Endothelial cell of umbilical vein (primary cell): ENCODE results near the gene TMEM131. TPM values are rescaled to one million over a fixed set of nuclear protein-coding genes. Genes with fewer than 3 reads are reported as not detected.

Experiments used
- BruUV-seq: library from RNA; stranded (reverse); fragments of 400-500 nt; replicated peaks from 2 replicates; lab custom pipeline; 2021; lab: Mats Ljungman, UMichigan
- CTCF ChIA-PET: fragments of 300-600, 350-600 bp; sonication (Branson Sonifier 250); formaldehyde crosslinking; loops from one replicate; lab custom pipeline; 2021; ENCODE audit warnings: antibody characterized with exemption, inconsistent platforms; lab: Charles Lee
- POLR2A ChIA-PET: fragments of 300-600, 350-600 bp; sonication (Branson Sonifier 250); formaldehyde crosslinking; loops from one replicate; lab custom pipeline; 2021; ENCODE audit warnings: antibody characterized with exemption, inconsistent platforms; lab: Charles Lee
- DNase-seq: peaks from one replicate; pipeline ENCODE4 v3.0.0-alpha.2; 2011; ENCODE audit warnings: low read depth, low spot score
- FAIRE-seq: peaks from 2 replicates; lab custom pipeline; 2011; peaks lifted over from hg19 to GRCh38; lab: Jason Lieb, UNC
- H2AFZ ChIP-seq: 2 replicates; pipeline ENCODE4 v1.6.0; 2012; ENCODE audit warnings: low read depth, low read length, control low read depth, inconsistent platforms
- H3K27ac ChIP-seq: 2 replicates; pipeline ENCODE4 v1.5.1; 2011; ENCODE audit warnings: low read depth, mild to moderate bottlenecking, control low read depth, low read length, moderate library complexity; ENCODE audit not compliant: insufficient read depth
- H3K27me3 ChIP-seq, 2 experiments: 2 replicates each; pipeline versions ENCODE4 v1.6.0 to v1.6.1; 2011; ENCODE audit warnings: low read length in 2 of 2, mixed read lengths in 1 of 2; ENCODE audit not compliant: control insufficient read depth in 2 of 2, insufficient read depth in 2 of 2
- H3K36me3 ChIP-seq, 2 experiments: 2 replicates in 1 of 2; 3 replicates in 1 of 2; pipeline ENCODE4 v1.5.1; 2011; ENCODE audit warnings: low read length in 2 of 2, mild to moderate bottlenecking in 1 of 2, moderate library complexity in 1 of 2; ENCODE audit not compliant: control insufficient read depth in 2 of 2, insufficient read depth in 2 of 2; ENCODE audit errors: extremely low read depth in 1 of 2
- H3K4me1 ChIP-seq: 3 replicates; pipeline ENCODE4 v1.5.1; 2011; ENCODE audit warnings: mild to moderate bottlenecking, low read length; ENCODE audit not compliant: control insufficient read depth, insufficient read depth; ENCODE audit errors: extremely low read depth
- H3K4me2 ChIP-seq: 2 replicates; pipeline ENCODE4 v1.6.1; 2011; ENCODE audit warnings: low read length, control low read depth, mixed read lengths; ENCODE audit not compliant: insufficient read depth
- H3K4me3 ChIP-seq, 3 experiments: fragments of 200-600 bp in 1 of 3; sonication (generic), shearing (Covaris generic) in 1 of 3; replicated peaks in 1 of 3; 2 replicates each; pipeline ENCODE4 v1.5.1; 2011 to 2016; ENCODE audit warnings: control low read depth in 3 of 3, low read length in 3 of 3, mild to moderate bottlenecking in 2 of 3, inconsistent platforms in 1 of 3, low read depth in 1 of 3, moderate library complexity in 1 of 3; ENCODE audit not compliant: insufficient read depth in 1 of 3
- H3K79me2 ChIP-seq: 2 replicates; pipeline ENCODE4 v1.6.0; 2012; ENCODE audit warnings: low read length, inconsistent platforms; ENCODE audit not compliant: control insufficient read depth, insufficient read depth
- H3K9ac ChIP-seq: replicated peaks from 2 replicates; pipeline ENCODE3; 2011; ENCODE audit warnings: low read length, control low read depth; ENCODE audit not compliant: insufficient read depth; ENCODE audit errors: extremely low read depth
- H3K9me1 ChIP-seq: replicated peaks from 3 replicates; pipeline ENCODE4 v1.6.0; 2011; ENCODE audit warnings: mild to moderate bottlenecking, low read length; ENCODE audit not compliant: control insufficient read depth, insufficient read depth; ENCODE audit errors: extremely low read depth
- H3K9me3 ChIP-seq: replicated peaks from 2 replicates; pipeline ENCODE4 v1.5.1; 2012; ENCODE audit warnings: low read length, inconsistent platforms; ENCODE audit not compliant: control insufficient read depth, insufficient read depth
- H4K20me1 ChIP-seq: replicated peaks from 2 replicates; pipeline ENCODE3; 2011; ENCODE audit warnings: mild to moderate bottlenecking, low read length; ENCODE audit not compliant: control insufficient read depth, insufficient read depth; ENCODE audit errors: extremely low read depth
- EZH2 ChIP-seq: IDR thresholded peaks from 2 replicates; pipeline ENCODE4 v1.6.1; 2012; ENCODE audit warnings: borderline replicate concordance, low read depth, mild to moderate bottlenecking, moderate library complexity, low read length, inconsistent platforms; ENCODE audit not compliant: severe bottlenecking
- FOS ChIP-seq: IDR thresholded peaks from 2 replicates; pipeline ENCODE4 v1.6.1; 2011; ENCODE audit warnings: mild to moderate bottlenecking, low read length, moderate library complexity, borderline replicate concordance; ENCODE audit not compliant: insufficient read depth
- GATA2 ChIP-seq: IDR thresholded peaks from 2 replicates; pipeline ENCODE4 v1.7.0; 2011; ENCODE audit warnings: low read depth, mild to moderate bottlenecking, moderate library complexity, mixed read lengths, low read length; ENCODE audit not compliant: insufficient read length, insufficient read depth
- JUN ChIP-seq: IDR thresholded peaks from 2 replicates; pipeline ENCODE4 v1.6.1; 2011; ENCODE audit warnings: borderline replicate concordance, low read depth; ENCODE audit not compliant: insufficient read length, insufficient read depth
- MAX ChIP-seq: IDR thresholded peaks from 2 replicates; pipeline ENCODE4 v1.6.1; 2011; ENCODE audit not compliant: insufficient read depth, insufficient read length
- MYC ChIP-seq: IDR thresholded peaks from one replicate; pipeline ENCODE4 v1.6.1; 2011; ENCODE audit warnings: mild to moderate bottlenecking, low read depth, low read length
- POLR2A ChIP-seq: IDR thresholded peaks from 2 replicates; pipeline ENCODE4 v1.6.1; 2012; ENCODE audit warnings: low read depth, mild to moderate bottlenecking, control low read depth, low read length
- POLR2AphosphoS5 ChIP-seq: IDR thresholded peaks from 2 replicates; pipeline ENCODE4 v1.6.1; 2012; ENCODE audit warnings: low read depth, mild to moderate bottlenecking, control low read depth, low read length, moderate library complexity; ENCODE audit not compliant: insufficient read depth
- dilution Hi-C: fragments of 300-500 bp; cut with MboI; formaldehyde crosslinking; loops from one replicate; pipeline ENCODE4 v1.15.0; 2019; ENCODE audit warnings: low sequenced_read_pairs; ENCODE audit not compliant: extremely low pct_ligation_motif_present
- intact Hi-C: fragments of 100-400 bp; cut with micrococcal nuclease; formaldehyde crosslinking; loops from one replicate; pipeline ENCODE4 v1.10.0; 2022
- polyA plus RNA-seq, 4 experiments: library from polyadenylated mRNA; depleted of rRNA in 3 of 4; stranded (reverse) in 3 of 4; unstranded in 1 of 4; fragments of >200 nt; gene quantifications; 2 replicates each; pipeline versions ENCODE4 v1.2.1 to v1.2.3, GENCODE V29; 2011 to 2012; ENCODE audit warnings: missing spikeins in 1 of 4
- total RNA-seq: library from RNA; stranded (reverse); gene quantifications from 2 replicates; pipeline ENCODE4 v1.2.3, GENCODE V29; 2021
- TF ChIP-seq, protein P1 (sequence below), 2 donors: IDR thresholded peaks; 1 replicate in 1 of 2; 2 replicates in 1 of 2; pipeline ENCODE4 v1.5.1; 2011; ENCODE audit warnings: low read length in 2 of 2, mild to moderate bottlenecking in 2 of 2, moderate library complexity in 2 of 2, control low read depth in 1 of 2, inconsistent platforms in 1 of 2, low read depth in 1 of 2; ENCODE audit not compliant: insufficient read depth in 1 of 2; ENCODE audit errors: extremely low read depth in 1 of 2

TMEM131 gene
- total and polyA plus RNA-seq, 2 donors (not counting 3 experiments of a cell fraction or from before 2014, with no cell fraction given): 12.2 to 28.6 TPM

DNA sequence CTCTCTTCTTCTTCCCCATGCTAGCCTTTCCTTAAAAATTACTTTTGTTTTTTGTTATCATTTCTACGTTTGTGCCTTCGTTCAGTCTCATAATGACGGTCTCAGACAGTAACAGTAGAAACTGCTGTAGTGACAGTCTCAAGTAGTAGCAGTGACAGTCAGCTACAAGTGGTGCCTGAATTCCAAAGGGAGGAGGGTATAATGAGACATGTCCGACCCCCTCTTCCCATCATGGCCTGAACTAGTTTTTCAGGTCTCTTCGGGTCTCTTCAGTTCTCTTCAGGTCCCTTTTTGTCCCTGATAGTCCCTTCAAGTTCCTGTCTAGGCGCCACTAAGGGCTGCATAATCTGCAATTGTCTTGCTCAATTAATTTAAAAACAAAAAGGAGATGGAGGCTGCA is 12.6 kb downstream of the TMEM131 start:
- intact Hi-C loops (no loop called here), dilution Hi-C loops (no loop called here)
- Histone ChIP-seq H3K27ac (no peak overlapping the region), H3K9ac (no peak overlapping the region), H3K36me3 (no peaks in the 10 kb centered on the region), H3K9me1 (no peaks in the 10 kb centered on the region), H2AFZ (no peak overlapping the region), H3K4me3 (no peak overlapping the region), H3K79me2 (peaks cover 33% of the 10 kb centered on the region), H3K9me3 (peaks cover 2% of the 10 kb centered on the region), H3K27me3 (no peaks in the 10 kb centered on the region), H3K4me2 (no peak overlapping the region), H3K4me1 (peaks cover 7% of the 10 kb centered on the region), H4K20me1 (peaks cover 3% of the 10 kb centered on the region)
- BruUV-seq: no TSS peak
- TF ChIP-seq JUN (no peak), FOS (no peak), GATA2 (no peak), EZH2 (no peak), MYC (no peak), POLR2A (no peak), POLR2AphosphoS5 (no peak), MAX (no peak)
- TF ChIP-seq, protein P1, sequence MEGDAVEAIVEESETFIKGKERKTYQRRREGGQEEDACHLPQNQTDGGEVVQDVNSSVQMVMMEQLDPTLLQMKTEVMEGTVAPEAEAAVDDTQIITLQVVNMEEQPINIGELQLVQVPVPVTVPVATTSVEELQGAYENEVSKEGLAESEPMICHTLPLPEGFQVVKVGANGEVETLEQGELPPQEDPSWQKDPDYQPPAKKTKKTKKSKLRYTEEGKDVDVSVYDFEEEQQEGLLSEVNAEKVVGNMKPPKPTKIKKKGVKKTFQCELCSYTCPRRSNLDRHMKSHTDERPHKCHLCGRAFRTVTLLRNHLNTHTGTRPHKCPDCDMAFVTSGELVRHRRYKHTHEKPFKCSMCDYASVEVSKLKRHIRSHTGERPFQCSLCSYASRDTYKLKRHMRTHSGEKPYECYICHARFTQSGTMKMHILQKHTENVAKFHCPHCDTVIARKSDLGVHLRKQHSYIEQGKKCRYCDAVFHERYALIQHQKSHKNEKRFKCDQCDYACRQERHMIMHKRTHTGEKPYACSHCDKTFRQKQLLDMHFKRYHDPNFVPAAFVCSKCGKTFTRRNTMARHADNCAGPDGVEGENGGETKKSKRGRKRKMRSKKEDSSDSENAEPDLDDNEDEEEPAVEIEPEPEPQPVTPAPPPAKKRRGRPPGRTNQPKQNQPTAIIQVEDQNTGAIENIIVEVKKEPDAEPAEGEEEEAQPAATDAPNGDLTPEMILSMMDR (IDR thresholded peaks at IDR 0.05; ENCODE audit: extremely low read depth in 1 of 2, insufficient read depth in 1 of 2, low read depth in 1 of 2, low read length in 2 of 2): no peak
- no peak for FAIRE-seq
- DNase-seq: no peak
- ChIA-PET CTCF (no interaction called here), POLR2A (no interaction called here)
